Measurements from ENCODE around the gene DMD. TPM values are rescaled to one million over a fixed set of nuclear protein-coding genes. Genes with fewer than 3 reads are reported as not detected.
A peak's percentile ranks its signal among the peaks of the same experiment; 100 is the strongest.

The DMD gene
- total and polyA plus RNA-seq, 4 donors, result 3.9 to 73.8 (median 11.2) TPM

GRCh38 chrX:31521941-31522340, 1689.4 kb downstream of the DMD start:
- Histone ChIP-seq H3K9ac (ENCODE audit: insufficient read depth in 1 of 2, low read length in 2 of 2) (no peak overlapping the region), H3K4me1 (ENCODE audit: control insufficient read depth in 5 of 5, insufficient read depth in 5 of 5, low read length in 5 of 5) (no peaks in the 10 kb centered on the region), H3K27ac (ENCODE audit: low read depth in 1 of 2, low read length in 1 of 2) (no peak overlapping the region), H3K36me3 (ENCODE audit: control insufficient read depth in 4 of 4, insufficient read depth in 4 of 4, low read length in 4 of 4) (no peaks in the 10 kb centered on the region), H3K9me3 (ENCODE audit: control insufficient read depth in 4 of 4, insufficient read depth in 3 of 4, low read length in 3 of 4) (no peaks in the 10 kb centered on the region), H3K4me3 (no peak overlapping the region), H3K27me3 (ENCODE audit: control insufficient read depth in 3 of 3, insufficient read depth in 3 of 3, low read length in 2 of 3) (peaks cover 0 to 5% (median 2%) of the 10 kb centered on the region in 3 donors)
- WGBS, 2 donors, result 67 to 80% methylated on average over 3 of the region's 3 CpGs
- ATAC-seq (ENCODE audit: insufficient read depth, low FRiP score), result no peak
- DNase-seq, result no peak
- TF ChIP-seq CTCF (IDR thresholded peaks at IDR 0.05; ENCODE audit: control extremely low read depth, extremely low read depth), result no peak

- 68 to 80% methylated on average over 6 of the region's 6 CpGs for WGBS, 2 donors
- ATAC-seq (ENCODE audit: insufficient read depth, low FRiP score), result no peak
- TF ChIP-seq CTCF (IDR thresholded peaks at IDR 0.05; ENCODE audit: control extremely low read depth, extremely low read depth), result no peak
- Histone ChIP-seq H3K4me3 (no peak overlapping the region), H3K9ac (ENCODE audit: insufficient read depth in 1 of 2, low read length in 2 of 2) (no peak overlapping the region), H3K9me3 (ENCODE audit: control insufficient read depth in 4 of 4, insufficient read depth in 3 of 4, low read length in 3 of 4) (no peaks in the 10 kb centered on the region), H3K36me3 (ENCODE audit: control insufficient read depth in 4 of 4, insufficient read depth in 4 of 4, low read length in 4 of 4) (no peaks in the 10 kb centered on the region), H3K27ac (ENCODE audit: low read depth in 1 of 2, low read length in 1 of 2) (no peak overlapping the region), H3K27me3 (ENCODE audit: control insufficient read depth in 3 of 3, insufficient read depth in 3 of 3, low read length in 2 of 3) (peaks cover 0 to 7% (median 0%) of the 10 kb centered on the region in 3 donors), H3K4me1 (ENCODE audit: control insufficient read depth in 5 of 5, insufficient read depth in 5 of 5, low read length in 5 of 5) (no peaks in the 10 kb centered on the region)
- DNase-seq, result no peak
These were observed 1694.8 kb downstream of the DMD start for GRCh38 chrX:31516527-31516926.

- DNase-seq (peak; percentile 53 to 85 (median 84)), ATAC-seq (ENCODE audit: insufficient read depth, low FRiP score) (no peak)
- Histone ChIP-seq H3K9ac (ENCODE audit: insufficient read depth in 1 of 2, low read length in 2 of 2) (no peak overlapping the region), H3K4me3 (no peak overlapping the region), H3K27ac (ENCODE audit: low read depth in 1 of 2, low read length in 1 of 2) (no peak overlapping the region), H3K9me3 (ENCODE audit: control insufficient read depth in 4 of 4, insufficient read depth in 3 of 4, low read length in 3 of 4) (no peaks in the 10 kb centered on the region), H3K27me3 (ENCODE audit: control insufficient read depth in 3 of 3, insufficient read depth in 3 of 3, low read length in 2 of 3) (peaks cover 0 to 3% (median 0%) of the 10 kb centered on the region in 3 donors), H3K4me1 (ENCODE audit: control insufficient read depth in 5 of 5, insufficient read depth in 5 of 5, low read length in 5 of 5) (peaks cover 0 to 11% (median 2%) of the 10 kb centered on the region in 5 donors), H3K36me3 (ENCODE audit: control insufficient read depth in 4 of 4, insufficient read depth in 4 of 4, low read length in 4 of 4) (no peaks in the 10 kb centered on the region)
- TF ChIP-seq CTCF (IDR thresholded peaks at IDR 0.05; ENCODE audit: control extremely low read depth, extremely low read depth), result no peak
- 69 to 76% methylated on average over 4 of the region's 4 CpGs for WGBS, 2 donors
These were observed 1703.0 kb downstream of the DMD start for GRCh38 chrX:31508338-31508737.

GRCh38 chrX:31506928-31507327, 1704.4 kb downstream of the DMD start:
- 73 to 85% methylated on average over 3 of the region's 3 CpGs for WGBS, 2 donors

More at GRCh38 chrX:31506928-31507327, 1704.4 kb downstream of the DMD start:
- H3K36me3 ChIP-seq (ENCODE audit: control insufficient read depth in 4 of 4, insufficient read depth in 4 of 4, low read length in 4 of 4), result no peaks in the 10 kb centered on the region
- H3K4me3 ChIP-seq, result no peak overlapping the region
- ATAC-seq (ENCODE audit: insufficient read depth, low FRiP score) (no peak), DNase-seq (no peak)
- no peak overlapping the region for H3K27ac ChIP-seq (ENCODE audit: low read depth in 1 of 2, low read length in 1 of 2)
- peaks cover 0 to 3% (median 0%) of the 10 kb centered on the region in 3 donors for H3K27me3 ChIP-seq (ENCODE audit: control insufficient read depth in 3 of 3, insufficient read depth in 3 of 3, low read length in 2 of 3)
- H3K9me3 ChIP-seq (ENCODE audit: control insufficient read depth in 4 of 4, insufficient read depth in 3 of 4, low read length in 3 of 4), result no peaks in the 10 kb centered on the region
- no peak for TF ChIP-seq CTCF (IDR thresholded peaks at IDR 0.05; ENCODE audit: control extremely low read depth, extremely low read depth)
- no peak overlapping the region for H3K9ac ChIP-seq (ENCODE audit: insufficient read depth in 1 of 2, low read length in 2 of 2)
- peaks cover 0 to 11% (median 2%) of the 10 kb centered on the region in 5 donors for H3K4me1 ChIP-seq (ENCODE audit: control insufficient read depth in 5 of 5, insufficient read depth in 5 of 5, low read length in 5 of 5)

Measured in lung (tissue), 12 donors.